ENCODE results near the gene NDNF.

Gene NDNF

GRCh38 chr4:121070696-121071639, 1.4 kb downstream of the NDNF start:
- peak; percentile 23 for DNase-seq

GRCh38 chr4:121070274-121070673, 2.1 kb downstream of the NDNF start:
- DNase-seq = no peak

- no peak for DNase-seq
Measured at GRCh38 chr4:121069430-121069829, 2.9 kb downstream of the NDNF start.

DNA sequence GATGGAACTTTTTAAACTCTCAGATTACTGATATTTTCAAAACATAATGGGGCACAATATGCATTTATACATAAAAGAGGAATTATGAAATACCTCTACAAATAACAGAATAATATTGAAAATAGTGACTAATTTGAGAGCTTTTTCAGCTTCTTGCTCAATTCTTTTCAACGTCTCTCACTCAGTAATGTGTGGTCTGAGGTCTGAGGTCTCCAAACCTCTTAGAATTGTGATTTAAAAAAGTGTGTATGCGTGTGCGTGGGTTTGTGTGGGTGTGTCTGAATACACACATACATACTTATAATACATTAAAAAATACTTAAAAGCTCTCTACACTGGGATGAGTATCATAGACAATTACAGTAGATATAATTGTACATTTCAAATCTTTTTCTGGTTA, 7.9 kb downstream of the NDNF start:
- no peak for DNase-seq

GRCh38 chr4:121062521-121062920, 9.8 kb downstream of the NDNF start:
- no peak for DNase-seq

DNA sequence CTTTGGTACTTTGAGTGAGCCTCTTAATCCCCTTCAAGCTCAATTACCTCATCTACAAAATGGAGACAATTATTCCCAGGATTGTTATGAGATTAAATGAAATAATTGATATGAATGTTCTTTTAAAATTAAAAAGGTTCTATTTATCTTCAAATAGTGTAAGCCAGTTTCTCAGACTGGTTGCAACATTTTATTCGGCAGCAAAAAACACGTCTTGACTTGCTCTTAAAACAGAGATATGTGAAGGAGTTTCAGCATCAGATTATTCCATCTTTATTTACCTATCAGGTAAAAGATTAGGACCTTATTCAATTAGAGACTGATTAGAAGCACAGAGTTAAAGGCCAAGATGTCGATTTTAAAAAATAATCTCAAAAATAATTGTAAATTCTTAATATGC, 10.5 kb downstream of the NDNF start:
- DNase-seq = no peak

DNA sequence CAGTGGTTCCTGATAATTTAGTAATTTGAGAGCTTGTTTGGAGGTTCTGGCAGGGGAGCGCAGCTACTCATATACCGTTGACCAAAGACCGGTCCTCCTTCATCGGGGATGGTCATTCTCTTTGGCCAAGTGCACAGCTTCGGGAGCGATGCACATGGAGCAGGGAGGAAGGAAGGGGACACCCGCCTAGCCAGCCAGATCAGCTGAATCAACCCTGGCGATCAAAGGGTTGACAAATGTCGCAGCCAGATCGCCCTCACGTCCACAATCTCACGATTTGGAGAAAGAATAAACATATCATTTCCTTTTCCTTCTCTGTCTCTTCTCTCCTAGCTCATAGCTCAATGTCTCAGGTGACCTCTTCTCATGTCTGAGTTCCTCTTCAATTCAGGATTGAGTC, 11.1 kb downstream of the NDNF start:
- DNase-seq = no peak

DNA sequence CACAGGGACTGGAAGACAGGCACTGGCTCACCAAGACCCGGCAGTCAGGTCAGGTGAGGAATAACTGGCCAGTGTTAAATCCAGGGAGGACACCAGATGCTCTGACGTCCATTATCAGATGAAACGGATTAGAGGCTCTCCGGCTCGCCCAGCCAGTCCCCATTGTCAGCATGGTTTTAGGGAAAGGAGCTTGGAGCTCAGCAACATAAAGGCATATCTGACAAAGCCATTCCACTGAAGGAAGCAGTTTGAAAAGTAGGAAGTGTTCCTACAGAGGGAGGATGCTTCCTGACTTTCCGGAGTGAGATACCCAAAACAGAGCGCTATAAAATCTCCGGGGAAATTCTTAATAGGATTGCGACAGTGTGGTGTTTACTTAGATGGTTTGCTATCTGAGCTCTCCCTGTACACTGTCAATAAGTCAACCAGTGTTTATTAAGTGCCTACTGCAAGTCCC, 14.8 kb downstream of the NDNF start:
- DNase-seq = no peak

DNA sequence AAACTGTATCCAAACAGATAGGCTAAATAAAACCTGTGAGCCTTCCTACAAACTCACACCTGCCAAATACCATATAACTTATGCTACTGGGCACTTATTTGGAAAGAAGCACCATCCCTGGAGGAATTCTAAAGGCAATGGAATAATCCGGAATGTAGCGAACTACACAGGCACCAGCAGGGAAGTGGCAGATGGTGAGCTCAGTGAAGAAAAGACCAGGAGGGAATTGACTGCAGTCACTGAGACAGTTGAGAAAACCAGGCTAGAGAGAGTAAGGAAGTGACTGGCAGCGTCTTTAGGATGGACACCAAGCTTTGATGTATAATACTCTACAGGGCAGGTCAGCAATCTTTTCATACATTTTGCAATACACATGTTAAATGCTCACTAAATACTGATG, 16.3 kb downstream of the NDNF start:
- no peak for DNase-seq

- no peak for DNase-seq
Measured at GRCh38 chr4:121054373-121054772, 18.0 kb downstream of the NDNF start.

DNA sequence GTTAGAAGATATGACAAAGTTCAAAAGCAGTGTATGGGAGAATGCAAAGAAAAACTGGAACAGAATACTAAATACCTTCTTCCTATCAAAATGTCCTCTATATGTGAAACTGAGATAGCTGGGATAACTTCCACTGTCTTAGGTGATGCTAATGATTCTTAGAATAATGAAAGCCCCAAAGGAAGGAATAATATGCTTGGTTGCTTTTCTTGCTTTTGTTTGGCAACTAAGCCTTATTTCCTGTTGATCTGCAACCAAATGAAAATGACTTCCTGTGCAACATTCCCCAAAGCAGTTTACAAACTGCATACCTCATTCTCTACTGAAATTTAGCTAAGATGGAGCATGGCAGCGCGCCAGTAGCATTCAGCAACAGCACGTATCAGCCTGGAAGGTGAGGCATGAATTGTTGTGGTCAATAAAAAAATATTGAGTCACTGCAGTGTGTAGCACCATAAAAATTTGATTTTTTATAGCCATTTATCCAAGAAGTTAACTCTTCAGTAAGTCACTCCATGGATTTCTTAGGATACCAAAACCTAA, 18.7 kb downstream of the NDNF start:
- DNase-seq = no peak

DNA sequence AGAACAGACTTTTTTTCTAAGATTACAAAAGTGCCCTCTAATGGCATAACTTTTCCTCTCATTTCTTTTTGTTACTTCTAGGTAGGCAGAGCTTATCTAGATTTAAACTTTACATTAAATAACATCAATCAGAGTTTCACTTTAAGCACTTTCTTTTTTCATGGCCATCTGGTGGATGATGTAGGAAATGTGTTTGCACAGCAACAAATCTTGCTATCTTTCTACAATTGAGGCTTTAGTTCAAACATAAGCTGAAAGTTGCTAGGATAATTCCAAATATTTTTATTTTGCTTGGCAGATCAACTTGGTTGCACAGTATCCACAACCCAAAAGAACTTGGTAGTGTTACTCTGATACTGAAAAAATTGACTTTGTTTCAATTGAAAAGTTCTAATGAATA, 22.0 kb downstream of the NDNF start:
- DNase-seq = no peak

GRCh38 chr4:121049072-121049599, 23.2 kb downstream of the NDNF start:
- DNase-seq = no peak

DNA sequence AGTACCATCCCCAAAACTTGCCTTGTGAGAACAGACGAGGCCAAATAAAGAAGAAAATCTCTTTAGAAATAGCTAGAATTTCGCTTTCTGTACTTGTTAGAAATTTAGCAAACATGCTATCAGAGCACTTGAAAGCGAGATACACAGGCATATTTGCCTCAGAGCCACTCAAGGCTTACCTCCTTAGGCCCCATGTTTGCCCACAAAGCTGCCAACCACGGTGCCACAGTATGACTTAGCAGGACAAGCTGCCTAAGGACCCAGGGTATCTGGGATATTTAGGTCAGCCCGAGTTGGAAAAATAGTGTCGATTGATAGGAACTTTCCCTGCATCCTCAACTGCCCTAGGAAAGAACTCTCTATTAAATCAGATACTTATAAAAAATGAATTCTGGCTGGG, 24.2 kb downstream of the NDNF start:
- no peak for DNase-seq

DNA sequence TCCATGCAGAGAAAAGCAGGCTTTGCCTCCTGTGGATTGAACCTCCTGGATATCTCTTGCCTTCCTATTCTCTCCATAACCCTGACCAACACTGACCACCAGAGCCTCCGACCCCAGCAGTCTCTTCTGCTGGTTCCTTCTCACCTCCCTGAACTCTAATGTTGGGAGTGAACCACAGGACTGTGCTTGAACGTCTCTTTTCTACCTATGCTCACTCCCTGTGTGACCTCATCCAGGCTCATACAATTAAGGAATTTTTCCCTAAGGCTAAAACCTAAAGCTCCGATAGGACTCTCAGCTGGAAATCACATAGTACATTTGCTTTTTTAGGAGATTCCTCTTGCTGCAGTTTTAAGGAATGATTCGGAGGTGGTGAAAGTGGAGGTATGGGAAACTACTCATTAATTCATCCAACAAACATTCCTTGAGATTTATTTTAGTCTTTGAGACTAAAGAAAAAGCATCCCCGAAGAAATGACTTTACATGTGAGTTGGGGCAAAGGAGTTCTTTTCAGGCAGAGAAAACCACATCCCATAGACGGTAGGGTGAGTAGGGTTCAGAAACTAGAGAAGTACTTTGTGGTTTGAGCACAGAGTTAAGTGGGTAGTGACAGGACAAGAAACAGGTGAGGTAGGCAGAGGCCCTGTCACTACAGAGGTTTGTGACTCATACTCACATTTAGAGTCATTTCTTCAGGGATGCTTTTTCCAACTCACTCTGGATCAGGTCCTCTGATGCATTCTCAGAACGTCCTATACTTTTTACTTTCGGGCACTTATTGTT, 30.8 kb downstream of the NDNF start:
- peak; percentile 18 for DNase-seq

GRCh38 chr4:121034017-121034416, 38.3 kb downstream of the NDNF start:
- DNase-seq = no peak

DNA sequence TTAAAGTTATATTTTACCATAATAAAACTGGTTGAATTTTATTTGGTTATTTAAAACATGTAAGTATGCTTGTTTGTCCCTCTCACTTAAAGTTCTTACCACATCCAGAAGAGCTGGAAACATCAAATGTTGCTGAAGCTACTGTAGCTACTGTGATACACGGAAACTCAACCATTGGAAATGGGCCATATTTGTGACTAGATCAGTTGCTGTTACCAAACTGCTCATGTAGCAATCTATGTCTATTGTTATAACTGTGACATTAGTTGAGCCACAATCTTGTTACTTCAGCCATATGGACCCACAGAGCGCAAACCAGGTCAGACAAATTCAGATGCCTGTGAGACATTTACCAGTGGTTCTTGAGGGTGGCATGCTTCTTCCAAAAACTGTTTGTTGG, 41.6 kb downstream of the NDNF start:
- no peak for DNase-seq

DNA sequence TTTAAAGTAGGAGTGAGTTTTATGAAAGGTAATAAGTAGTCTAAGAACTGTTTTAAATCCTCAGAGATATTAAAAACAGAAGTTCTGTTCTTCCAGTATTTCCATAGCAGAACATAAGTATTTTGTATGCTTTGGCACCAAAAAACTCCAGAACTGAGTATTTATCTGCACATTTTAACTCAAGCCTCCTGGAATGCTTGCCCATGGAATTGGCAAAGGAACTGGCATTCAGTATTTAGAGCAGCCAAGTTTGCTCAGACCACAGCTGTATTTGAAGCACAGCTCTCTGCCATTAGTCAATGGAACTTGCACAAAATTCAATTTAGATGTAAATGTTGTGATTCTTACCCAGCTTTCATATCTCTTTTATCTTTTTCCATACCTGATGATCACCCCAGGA, 42.2 kb downstream of the NDNF start:
- no peak for DNase-seq

DNA sequence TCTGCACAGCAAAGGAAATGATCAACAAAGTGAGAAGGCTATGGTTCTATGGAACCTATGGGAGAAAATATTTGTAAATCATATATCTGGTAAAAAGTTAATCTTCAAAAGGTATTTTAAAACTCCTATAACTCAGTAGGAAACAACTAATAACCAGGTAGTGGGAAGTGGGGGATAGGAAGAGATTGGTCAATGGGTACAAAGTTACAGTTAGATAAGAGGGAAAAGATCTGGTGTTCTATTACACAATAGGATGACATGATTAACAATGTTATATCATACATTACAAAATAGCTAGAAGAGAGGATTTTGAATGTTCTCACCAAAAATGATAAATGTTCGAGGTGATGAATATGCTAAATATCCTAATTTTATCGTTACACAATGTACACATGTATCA, 46.3 kb downstream of the NDNF start:
- no peak for DNase-seq

- DNase-seq = no peak
Measured at GRCh38 chr4:121025540-121025939, 46.8 kb downstream of the NDNF start.

GRCh38 chr4:121018543-121018942, 53.8 kb downstream of the NDNF start:
- DNase-seq = no peak

DNA sequence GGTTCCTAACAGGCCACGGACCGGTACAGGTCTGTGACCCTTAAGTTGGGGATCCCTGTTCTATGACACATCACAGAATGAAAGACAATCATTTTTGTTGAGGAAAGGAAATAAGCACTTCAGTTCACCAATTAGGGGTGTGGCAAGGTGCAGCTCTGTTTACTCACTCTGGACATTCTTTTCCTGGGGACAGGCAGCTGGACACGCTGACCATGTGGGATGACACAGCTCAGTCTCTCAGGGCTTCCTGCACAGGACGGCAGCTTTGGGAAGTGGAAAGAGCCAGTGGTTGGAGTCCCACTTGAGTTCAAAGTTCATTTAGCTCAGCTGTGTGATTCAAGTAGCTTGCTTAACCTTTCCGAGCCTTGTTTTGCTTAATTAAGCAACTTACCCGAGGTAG, 55.7 kb downstream of the NDNF start:
- DNase-seq = no peak

- no peak for DNase-seq
Measured at GRCh38 chr4:121015421-121015820, 56.9 kb downstream of the NDNF start.

- no peak for DNase-seq
Measured at GRCh38 chr4:121014544-121014943, 57.8 kb downstream of the NDNF start.

Measured in activated naive CD4-positive, alpha-beta T cell treated with anti-CD3 and anti-CD28 coated beads, Interleukin-2, amount 50 U/mL, for 16 hours (primary cell).